Midbrain (tissue), 1 donor: Measurements from ENCODE around the gene AMH.

Experiments
- DNase-seq: peaks from one replicate; lab custom pipeline; 2025; lab: John Stamatoyannopoulos, UW

The AMH gene

GRCh38 chr19:2221250-2221831 lies 27.8 kb upstream of the AMH start:
- DNase-seq, result no peak

DNA sequence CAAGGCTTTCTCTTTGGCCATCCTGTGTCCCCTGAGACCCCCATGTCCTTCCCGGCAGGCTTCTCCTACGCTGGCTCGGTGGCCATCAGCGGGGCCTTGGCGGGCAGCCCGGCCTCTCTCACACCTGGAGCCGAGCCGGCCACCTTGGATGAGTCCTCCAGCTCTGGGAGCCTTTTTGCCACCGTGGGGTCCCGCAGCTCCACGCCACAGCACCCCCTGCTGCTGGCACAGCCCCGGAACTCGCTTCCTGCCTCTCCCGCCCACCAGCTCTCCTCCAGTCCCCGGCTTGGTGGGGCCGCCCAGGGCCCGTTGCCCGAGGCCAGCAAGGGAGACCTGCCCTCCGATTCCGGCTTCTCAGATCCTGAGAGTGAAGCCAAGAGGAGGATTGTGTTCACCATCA lies 27.2 kb upstream of the AMH start:
- DNase-seq, result no peak

GRCh38 chr19:2223391-2223790 lies 25.7 kb upstream of the AMH start:
- no peak for DNase-seq

DNA sequence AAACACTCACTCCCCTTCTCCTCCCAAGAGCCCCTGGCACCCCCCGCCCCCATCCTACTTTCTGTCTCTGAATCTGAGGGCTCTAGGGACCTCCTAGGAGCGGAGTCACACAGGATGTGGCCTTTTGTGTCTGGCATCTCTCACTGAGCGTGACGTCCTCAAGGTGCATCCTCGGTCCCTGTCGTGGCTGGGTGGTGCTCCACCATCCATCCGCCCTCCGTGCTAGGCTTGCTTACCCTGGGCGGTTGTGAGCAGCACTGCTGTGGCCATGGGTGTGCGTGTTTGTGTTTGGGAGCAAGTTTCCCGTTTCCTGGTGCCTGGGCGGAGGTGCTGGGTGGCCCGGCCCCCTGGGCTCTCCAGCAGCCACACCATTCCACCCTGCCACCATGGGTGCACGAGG lies 25.2 kb upstream of the AMH start:
- DNase-seq, result no peak

DNA sequence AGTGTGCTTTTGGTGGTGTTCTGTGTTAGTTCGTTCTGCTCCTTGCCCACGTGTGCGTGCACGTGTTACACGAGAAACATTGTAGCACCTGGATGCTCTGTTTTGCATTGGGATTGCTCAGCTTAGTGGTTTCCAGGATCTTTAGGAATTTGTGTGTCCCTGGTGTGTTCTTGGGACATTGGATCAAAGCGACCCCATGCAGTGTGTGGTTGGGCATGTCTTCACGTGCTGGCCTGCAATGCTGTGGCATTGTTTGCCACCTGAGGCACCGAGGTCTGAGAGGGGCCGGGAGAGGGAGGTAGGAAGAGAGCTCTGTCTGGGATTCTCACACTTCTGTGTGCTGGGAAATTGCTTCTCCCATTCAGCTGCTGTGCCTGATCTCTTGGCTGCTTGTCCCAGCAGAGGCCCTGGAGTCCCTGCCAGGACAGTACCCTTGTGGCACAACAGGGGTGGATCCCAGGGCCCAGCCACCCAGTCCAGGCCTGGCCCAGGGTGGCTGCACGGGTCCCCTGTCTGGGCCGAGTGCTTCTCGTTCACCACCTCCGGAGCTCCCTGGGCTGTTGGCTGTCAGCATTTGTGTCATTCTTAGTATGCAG lies 24.3 kb upstream of the AMH start:
- DNase-seq, result no peak

DNA sequence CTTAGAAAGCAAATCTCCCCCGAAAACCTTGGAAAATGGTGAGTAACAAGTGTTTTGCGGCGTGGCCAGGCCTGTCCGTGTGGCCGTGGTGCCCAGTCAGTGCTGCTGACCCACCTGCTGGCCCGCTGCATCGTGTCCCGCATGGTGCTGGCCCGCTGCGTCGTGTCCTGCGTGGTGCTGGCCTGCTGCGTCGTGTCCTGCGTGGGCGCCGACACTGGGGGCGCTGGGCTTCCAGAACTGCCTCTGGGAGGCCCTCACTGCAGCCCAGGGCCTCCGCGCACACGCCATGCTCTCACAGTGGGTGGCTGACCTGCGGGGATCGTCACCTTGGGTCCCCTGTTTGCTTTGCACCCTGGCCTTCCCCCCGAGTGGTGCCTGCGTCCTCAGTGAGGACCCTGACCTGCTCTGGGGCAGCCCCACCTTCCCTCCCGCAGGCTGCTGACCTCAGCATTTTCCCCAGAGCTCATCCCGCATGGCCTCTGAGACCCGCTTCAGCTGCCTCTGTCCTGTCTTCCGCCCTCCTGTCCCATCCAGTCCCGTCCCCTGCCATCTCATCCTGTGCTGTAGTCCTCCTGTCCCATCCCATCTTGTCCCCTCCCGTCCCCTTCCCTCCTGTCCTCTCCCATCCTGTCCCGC lies 23.6 kb upstream of the AMH start:
- no peak for DNase-seq

DNA sequence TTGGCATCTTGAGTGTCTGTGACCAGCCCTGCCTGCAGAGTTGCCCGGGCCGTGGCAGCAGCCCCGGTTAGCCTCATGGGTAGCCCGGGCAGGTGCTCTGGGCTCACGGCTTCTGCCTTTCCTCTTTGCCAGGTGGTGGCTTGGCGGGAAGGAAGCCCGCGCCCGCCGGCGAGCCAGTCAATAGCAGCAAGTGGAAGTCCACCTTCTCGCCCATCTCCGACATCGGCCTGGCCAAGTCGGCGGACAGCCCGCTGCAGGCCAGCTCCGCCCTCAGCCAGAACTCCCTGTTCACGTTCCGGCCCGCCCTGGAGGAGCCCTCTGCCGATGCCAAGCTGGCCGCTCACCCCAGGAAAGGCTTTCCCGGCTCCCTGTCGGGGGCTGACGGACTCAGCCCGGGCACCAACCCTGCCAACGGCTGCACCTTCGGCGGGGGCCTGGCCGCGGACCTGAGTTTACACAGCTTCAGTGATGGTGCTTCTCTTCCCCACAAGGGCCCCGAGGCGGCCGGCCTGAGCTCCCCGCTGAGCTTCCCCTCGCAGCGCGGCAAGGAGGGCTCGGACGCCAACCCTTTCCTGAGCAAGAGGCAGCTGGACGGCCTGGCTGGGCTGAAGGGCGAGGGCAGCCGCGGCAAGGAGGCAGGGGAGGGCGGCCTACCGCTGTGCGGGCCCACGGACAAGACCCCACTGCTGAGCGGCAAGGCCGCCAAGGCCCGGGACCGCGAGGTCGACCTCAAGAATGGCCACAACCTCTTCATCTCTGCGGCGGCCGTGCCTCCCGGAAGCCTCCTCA lies 22.9 kb upstream of the AMH start:
- no peak for DNase-seq

- no peak for DNase-seq
Measured at GRCh38 chr19:2226840-2227360, 22.2 kb upstream of the AMH start.

GRCh38 chr19:2227415-2228156 lies 21.5 kb upstream of the AMH start:
- no peak for DNase-seq

GRCh38 chr19:2228157-2229030 lies 20.7 kb upstream of the AMH start:
- no peak for DNase-seq

GRCh38 chr19:2229103-2230032 lies 19.8 kb upstream of the AMH start:
- DNase-seq, result no peak

DNA sequence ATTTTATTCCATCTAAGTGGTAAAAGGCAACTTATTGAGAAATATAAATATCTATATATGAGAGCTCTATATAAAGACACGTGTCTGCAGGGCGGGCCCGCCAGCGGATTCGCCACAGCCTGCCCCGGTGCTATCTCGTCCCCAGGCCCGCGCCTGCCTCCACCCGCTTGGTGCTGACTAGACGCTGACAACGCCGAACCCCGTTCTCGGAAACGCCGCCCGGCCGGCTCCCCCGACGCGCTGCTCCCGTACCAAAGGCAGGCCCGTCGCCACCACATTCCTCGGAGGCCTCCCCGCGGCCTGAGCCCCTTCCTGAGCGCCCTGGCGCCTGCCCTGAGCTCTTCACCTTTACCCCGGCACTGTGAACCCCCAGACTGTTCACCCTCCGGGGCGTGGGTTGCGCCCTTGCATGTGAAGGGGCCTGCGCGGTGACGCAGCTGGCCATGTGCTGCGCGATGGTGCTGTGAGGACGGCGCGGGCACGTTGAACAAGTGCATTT lies 19.0 kb upstream of the AMH start:
- DNase-seq, result no peak

GRCh38 chr19:2230807-2231533 lies 18.2 kb upstream of the AMH start:
- no peak for DNase-seq

- DNase-seq, result no peak
Measured at GRCh38 chr19:2231621-2232221, 17.4 kb upstream of the AMH start.

- no peak for DNase-seq
Measured at GRCh38 chr19:2232286-2233151, 16.6 kb upstream of the AMH start.

DNA sequence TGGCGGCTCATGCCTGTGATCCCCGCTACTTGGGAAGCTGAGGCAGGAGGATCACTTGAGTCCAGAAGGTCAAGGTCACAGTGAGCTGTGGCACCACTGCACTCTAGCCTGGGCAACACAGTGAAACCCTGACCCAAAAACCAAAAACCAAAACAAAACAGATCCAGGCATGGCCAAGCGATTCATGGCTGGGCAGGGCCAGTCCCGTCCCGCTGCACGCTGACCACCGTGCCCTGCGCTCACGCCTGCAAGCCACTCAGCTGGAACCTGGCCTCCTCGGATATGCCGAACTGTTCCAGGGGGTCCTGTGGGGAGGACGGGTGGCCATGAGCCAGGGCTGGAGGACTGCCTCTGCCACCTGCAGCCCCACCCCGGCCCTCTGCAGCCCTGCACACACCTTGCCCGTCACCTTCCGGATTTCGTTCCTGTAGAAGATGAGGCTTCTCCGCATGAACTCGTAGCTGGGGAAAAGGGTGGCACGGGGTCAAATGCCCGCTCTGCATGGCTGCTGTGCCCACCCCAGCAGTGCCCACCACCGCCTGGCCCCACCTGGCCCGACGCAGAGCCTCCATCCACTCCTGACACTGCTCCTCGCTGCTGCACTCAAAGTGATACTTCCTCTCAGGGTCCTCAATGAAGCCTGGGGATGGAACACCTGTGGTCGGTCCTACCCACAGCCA lies 15.4 kb upstream of the AMH start:
- DNase-seq, result no peak

DNA sequence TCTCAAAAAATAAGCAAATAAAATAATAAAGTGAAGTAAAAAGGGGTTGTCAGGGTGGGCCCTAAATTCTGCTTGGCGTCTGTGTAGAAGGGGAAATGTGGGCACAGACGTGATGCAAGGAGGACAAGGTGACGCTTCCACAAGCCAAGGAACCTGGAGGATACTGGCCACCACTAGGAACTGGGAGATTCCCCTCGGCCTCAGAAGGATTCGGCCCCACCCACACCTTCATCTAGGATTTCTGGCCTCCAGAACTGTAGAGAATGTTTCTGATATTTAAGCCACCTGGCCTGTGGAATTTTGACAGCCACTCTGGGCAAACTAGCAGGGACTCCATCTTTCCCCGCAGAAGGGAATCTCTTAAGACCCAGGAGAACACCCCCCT lies 14.1 kb upstream of the AMH start:
- no peak for DNase-seq
